DND-41 (cell line): ENCODE measurements around the gene NFKB1.

Experiments used
- CTCF ChIP-seq: IDR thresholded peaks from 2 replicates; pipeline ENCODE4 v1.5.1; 2012; ENCODE audit warnings: borderline replicate concordance, low read length, moderate library complexity, mild to moderate bottlenecking; ENCODE audit not compliant: poor library complexity, severe bottlenecking; ENCODE audit errors: extremely low read depth
- EZH2 ChIP-seq: IDR thresholded peaks from 3 replicates; pipeline ENCODE4 v1.6.1; 2012; ENCODE audit warnings: borderline replicate concordance, low read depth, mild to moderate bottlenecking, moderate library complexity, low read length, inconsistent platforms; ENCODE audit not compliant: severe bottlenecking

GRCh38 chr4:102593147-102593546 is 92.0 kb downstream of the NFKB1 start:
- TF ChIP-seq CTCF: no peak
- TF ChIP-seq EZH2: no peak
